Esophagus muscularis mucosa (tissue), 3 donors: ENCODE results near the gene SLC10A7.

Experiments
- CTCF ChIP-seq, 3 experiments: fragments of 200-600 bp in 2 of 3; fragments of 450-650 bp in 1 of 3; sonication (generic) in 2 of 3; IDR thresholded peaks; one replicate each; pipeline ENCODE4 v1.5.1; 2017 to 2019; ENCODE audit warnings: antibody characterized with exemption in 3 of 3, mild to moderate bottlenecking in 2 of 3, moderate library complexity in 1 of 3
- EP300 ChIP-seq: sonication (generic); formaldehyde crosslinking; IDR thresholded peaks from one replicate; pipeline ENCODE4 v1.6.1; 2017; ENCODE audit warnings: antibody characterized with exemption

GRCh38 chr4:146273204-146273901 lies 248.4 kb downstream of the SLC10A7 start:
- TF ChIP-seq CTCF (IDR thresholded peaks at IDR 0.05): no peak
- TF ChIP-seq EP300: no peak
